NCI-H1930 (cell line): ENCODE data around the gene NSUN7.
A peak's percentile ranks its signal among the peaks of the same experiment; 100 is the strongest.

Source experiments
- DNase-seq, 2 experiments: peaks; one replicate each; lab custom pipeline; 2025; lab: John Stamatoyannopoulos, UW

The NSUN7 gene

GRCh38 chr4:40822420-40823166 lies 72.8 kb downstream of the NSUN7 start:
- no peak for DNase-seq

DNA sequence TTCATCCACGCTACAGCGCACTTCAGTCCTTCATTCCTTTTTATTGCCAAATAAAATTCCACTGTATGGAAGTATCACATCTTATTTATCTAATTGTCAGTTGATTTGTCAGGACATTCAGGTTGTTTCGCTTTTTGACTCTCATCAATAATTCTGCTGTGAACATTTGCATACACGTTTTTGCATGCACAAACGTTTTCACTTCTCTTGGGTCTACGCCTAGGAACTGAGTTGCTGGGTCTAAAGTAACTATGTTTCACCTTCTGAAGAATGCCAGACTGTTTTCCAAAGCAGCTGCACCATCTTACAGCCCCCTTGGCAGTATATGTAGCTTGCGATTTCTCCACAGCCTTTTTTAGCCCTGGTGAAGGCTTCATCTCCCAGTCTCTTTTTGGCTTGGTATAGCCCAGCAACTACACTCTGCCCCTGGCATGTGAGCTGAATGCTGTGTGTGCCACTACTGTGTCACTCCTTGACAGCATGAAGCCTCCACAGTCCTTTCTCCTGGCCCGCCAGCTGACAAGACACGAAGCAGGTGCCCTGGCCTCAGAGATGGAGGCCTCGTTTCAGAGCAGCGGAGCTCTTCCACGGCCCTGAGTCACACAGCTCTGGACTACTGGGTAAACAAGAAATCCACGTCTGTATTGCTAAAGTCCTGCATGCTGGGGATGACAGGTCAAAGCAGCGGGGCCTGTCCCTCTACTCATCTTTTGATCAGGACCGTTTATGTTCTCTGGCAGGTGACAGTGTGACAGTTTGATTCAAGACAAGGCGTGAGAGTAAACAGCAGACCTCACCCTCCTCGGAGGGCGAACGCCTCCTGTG lies 75.5 kb downstream of the NSUN7 start:
- no peak for DNase-seq

DNA sequence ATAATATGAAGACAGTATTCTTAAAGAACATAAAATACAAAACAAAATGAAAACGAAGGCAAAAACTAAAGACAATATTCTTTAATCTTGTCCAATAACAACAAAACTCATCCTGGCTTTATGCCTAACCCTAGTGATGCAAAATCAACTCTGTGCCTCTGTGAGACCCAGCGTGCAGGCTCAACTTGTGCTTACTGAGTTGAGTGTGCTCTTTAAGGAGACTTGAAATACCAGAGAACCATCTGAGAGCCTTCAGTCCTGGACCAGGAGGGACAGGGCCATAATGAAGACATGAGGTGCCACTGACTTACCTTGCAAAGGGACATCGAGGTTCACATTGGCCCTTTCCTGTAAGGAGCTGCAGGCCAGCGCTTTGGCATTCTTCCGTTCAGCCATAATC lies 77.1 kb downstream of the NSUN7 start:
- DNase-seq, result no peak

DNA sequence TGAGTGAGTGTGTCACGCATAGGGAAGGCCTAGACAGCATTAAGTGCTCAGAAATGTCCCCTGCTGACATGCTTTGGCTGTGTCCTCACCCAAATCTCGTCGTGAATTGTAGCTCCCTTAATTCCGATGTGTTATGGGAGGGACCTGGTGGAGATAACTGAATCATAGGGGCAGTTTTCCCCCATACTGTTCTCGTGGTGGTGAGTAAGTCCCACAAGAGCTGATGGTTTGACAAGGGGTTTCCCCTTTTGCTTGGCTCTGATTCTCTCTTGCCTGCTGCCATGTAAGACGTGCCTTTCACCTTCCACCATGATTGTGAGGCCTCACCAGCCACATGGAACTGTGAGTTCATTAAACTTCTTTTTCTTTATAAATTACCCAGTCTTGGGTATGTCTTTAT lies 78.0 kb downstream of the NSUN7 start:
- DNase-seq, result no peak

GRCh38 chr4:40828661-40829060 lies 78.9 kb downstream of the NSUN7 start:
- no peak for DNase-seq

DNA sequence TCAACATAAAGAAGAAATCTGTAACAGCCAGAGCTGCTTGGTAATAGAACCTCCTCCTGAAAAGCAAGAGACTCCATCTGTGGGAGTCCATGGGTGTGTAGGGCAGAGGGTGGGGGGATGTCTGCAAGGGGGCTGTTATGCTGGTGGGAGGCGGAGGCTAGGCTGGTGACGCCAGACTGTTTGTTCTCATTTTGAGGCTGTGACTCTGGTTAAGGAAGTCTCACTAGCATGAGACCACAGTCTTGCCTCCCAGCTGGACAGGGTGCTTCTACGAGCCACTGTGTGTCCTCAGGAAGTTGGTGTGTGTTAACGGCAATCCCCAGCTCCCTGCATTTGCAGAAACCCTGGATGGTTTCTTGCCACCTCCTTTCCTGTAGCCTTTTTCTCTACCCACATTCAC lies 79.8 kb downstream of the NSUN7 start:
- DNase-seq, result no peak

GRCh38 chr4:40831146-40831907 lies 81.6 kb downstream of the NSUN7 start:
- no peak for DNase-seq

- DNase-seq, result no peak
Measured at GRCh38 chr4:40832175-40832574, 82.4 kb downstream of the NSUN7 start.

DNA sequence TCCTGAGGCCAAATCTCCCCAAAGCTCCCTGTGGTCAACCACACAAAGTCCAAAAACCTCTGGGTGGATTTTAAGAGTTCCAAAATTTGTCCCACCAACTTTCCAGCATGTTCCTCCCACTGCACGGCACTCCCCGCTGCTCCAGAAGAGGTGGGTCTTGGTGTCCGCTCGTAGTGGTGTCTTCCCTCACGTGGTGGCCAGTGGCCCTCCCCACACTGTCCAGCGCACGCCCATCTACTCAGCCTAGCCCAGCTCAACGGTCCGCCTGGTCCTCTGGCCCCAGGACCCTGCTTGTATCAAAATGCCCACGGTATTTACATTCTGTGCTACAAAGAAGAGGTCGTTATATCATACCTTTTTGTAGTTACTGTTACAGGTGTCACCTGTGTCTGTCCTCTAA lies 83.5 kb downstream of the NSUN7 start:
- DNase-seq, result no peak

- no peak for DNase-seq
Measured at GRCh38 chr4:40837094-40837870, 87.5 kb downstream of the NSUN7 start.

DNA sequence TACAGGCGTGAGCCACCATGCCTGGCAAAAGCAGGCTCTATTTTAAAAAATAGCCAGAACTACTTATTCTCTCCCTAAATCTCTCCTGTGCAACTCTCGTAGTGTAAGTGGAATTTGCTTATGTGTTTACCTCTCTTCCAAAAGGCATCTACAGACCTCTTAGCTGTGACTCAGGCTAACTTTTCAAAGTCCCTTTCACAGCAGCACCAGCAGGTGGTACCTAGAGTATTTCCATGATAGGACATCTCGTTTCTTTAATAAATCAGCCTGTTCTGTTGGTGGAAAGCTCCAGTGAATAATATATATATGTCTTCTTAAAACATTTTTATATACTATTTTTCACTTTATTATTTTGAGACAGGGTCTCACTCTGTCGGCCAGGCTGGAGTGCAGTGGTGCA lies 89.0 kb downstream of the NSUN7 start:
- no peak for DNase-seq

DNA sequence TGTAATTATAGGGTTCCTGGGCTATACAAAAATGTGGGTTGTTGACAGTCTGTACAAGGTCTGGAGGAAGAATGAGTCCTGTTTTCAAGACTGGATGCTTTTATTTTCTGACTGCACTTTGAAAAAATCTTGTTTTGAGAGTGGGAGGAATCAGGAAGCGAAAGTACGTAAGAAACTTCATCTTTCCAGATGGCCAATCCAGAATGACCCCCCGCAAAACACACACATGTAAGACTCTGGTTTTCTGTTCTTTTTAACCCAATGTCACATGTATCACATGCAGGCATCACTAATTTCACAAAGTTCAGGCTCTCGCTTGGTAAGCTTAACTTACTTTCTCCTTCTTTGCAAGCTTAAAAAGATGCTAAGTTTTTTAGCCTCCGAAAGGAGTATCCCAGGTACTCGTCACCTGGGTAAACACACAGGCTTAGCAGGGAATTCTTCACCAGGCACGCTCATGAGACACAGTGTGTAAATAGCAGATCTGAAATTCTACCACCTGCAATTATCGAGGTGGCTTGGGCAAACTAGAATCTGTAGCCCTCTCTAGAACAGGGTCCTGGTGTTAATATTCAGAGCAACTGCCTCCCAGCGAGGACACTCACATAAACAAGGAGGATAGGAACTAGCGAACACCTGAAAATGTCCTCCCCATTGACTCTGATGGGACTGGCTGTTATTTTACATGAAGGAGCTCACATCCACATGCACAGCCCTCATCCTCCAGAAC lies 90.7 kb downstream of the NSUN7 start:
- no peak for DNase-seq

- peak in 1 of 2 experiments; percentile 3 for DNase-seq
Measured at GRCh38 chr4:40840985-40841571, 91.3 kb downstream of the NSUN7 start.

DNA sequence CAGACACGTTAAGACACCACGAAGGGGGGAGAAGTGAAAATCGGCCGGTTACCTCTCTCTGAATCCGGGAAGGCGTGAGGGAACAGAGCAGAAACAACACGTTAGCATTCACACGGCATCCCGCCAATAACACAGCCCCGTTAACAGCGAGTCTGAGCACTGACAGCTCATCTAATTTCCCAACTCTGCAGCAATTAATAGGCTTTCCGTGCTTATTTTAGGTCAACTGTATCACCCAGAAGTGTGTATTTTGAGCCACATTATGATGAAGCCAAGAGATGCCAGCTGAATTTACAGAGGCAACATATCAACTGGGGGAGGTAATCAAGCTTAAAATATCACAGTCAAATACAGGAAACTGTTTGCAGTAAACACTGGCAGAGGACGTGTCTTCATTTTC lies 92.6 kb downstream of the NSUN7 start:
- DNase-seq, result no peak

- DNase-seq, result no peak
Measured at GRCh38 chr4:40842725-40843423, 93.1 kb downstream of the NSUN7 start.

GRCh38 chr4:40843696-40844095 lies 93.9 kb downstream of the NSUN7 start:
- no peak for DNase-seq

GRCh38 chr4:40844261-40844660 lies 94.5 kb downstream of the NSUN7 start:
- DNase-seq, result no peak

GRCh38 chr4:40845154-40845835 lies 95.5 kb downstream of the NSUN7 start:
- DNase-seq, result no peak

GRCh38 chr4:40846532-40846931 lies 96.8 kb downstream of the NSUN7 start:
- no peak for DNase-seq

GRCh38 chr4:40848251-40848650 lies 98.5 kb downstream of the NSUN7 start:
- no peak for DNase-seq
